Measurements from ENCODE around the gene POLRMT.

Gene POLRMT

GRCh38 chr19:680287-681028, 47.1 kb upstream of the POLRMT start (continued):
- TF ChIP-seq KLF10 (tag by site-specific recombination; IDR thresholded peaks at IDR 0.05) (peak; percentile 58), ZNF544 (tag by site-specific recombination; IDR thresholded peaks at IDR 0.05) (no peak), ZNF335 (tag by site-specific recombination; conservative IDR thresholded peaks at IDR 0.05) (peak; percentile 80), ZNF747 (tag by site-specific recombination; IDR thresholded peaks at IDR 0.05) (no peak), ZNF426 (tag by site-specific recombination; IDR thresholded peaks at IDR 0.05) (no peak), ZNF571 (tag by site-specific recombination; IDR thresholded peaks at IDR 0.05) (no peak), ZNF670 (tag by site-specific recombination; IDR thresholded peaks at IDR 0.05; ENCODE audit: low read depth) (no peak), ZNF664 (tag by site-specific recombination; IDR thresholded peaks at IDR 0.05) (no peak), ZNF391 (tag by site-specific recombination; IDR thresholded peaks at IDR 0.05; ENCODE audit: borderline replicate concordance, low read depth) (no peak), ZNF239 (tag by site-specific recombination; IDR thresholded peaks at IDR 0.05) (no peak), ZBTB10 (tag by site-specific recombination; IDR thresholded peaks at IDR 0.05) (no peak), SCRT1 (tag by site-specific recombination; IDR thresholded peaks at IDR 0.05; ENCODE audit: borderline replicate concordance) (no peak), ZNF394 (tag by site-specific recombination; IDR thresholded peaks at IDR 0.05; ENCODE audit: borderline replicate concordance) (no peak), ZNF623 (tag by site-specific recombination; IDR thresholded peaks at IDR 0.05) (no peak), ZSCAN30 (tag by site-specific recombination; IDR thresholded peaks at IDR 0.05) (peak; percentile 60; the same call in 1 of the 2 replicates), ZBTB21 (tag by site-specific recombination; IDR thresholded peaks at IDR 0.05) (no peak), ZNF555 (tag by site-specific recombination; conservative IDR thresholded peaks at IDR 0.05) (no peak), ZNF610 (tag by site-specific recombination; IDR thresholded peaks at IDR 0.05; ENCODE audit: borderline replicate concordance) (no peak), GFI1B (tag by site-specific recombination; IDR thresholded peaks at IDR 0.05) (no peak), KLF16 (tag by site-specific recombination; IDR thresholded peaks at IDR 0.05) (peak; percentile 84), YY2 (tag by site-specific recombination; IDR thresholded peaks at IDR 0.05) (no peak), ZNF560 (tag by site-specific recombination; IDR thresholded peaks at IDR 0.05; ENCODE audit: borderline replicate concordance) (no peak), ZNF830 (tag by site-specific recombination; IDR thresholded peaks at IDR 0.05; ENCODE audit: low read depth) (no peak), HOXD13 (CRISPR knock-in tag; IDR thresholded peaks at IDR 0.05; ENCODE audit: borderline replicate concordance) (no peak), ZNF114 (tag by site-specific recombination; IDR thresholded peaks at IDR 0.05) (no peak), KLF7 (tag by site-specific recombination; IDR thresholded peaks at IDR 0.05; ENCODE audit: borderline replicate concordance) (peak; percentile 84), ZNF350 (tag by site-specific recombination; IDR thresholded peaks at IDR 0.05) (no peak), ZNF133 (tag by site-specific recombination; IDR thresholded peaks at IDR 0.05) (no peak), TSHZ1 (tag by site-specific recombination; IDR thresholded peaks at IDR 0.05; ENCODE audit: borderline replicate concordance) (no peak), GLIS1 (tag by site-specific recombination; IDR thresholded peaks at IDR 0.05) (peak; percentile 45), RBAK (tag by site-specific recombination; IDR thresholded peaks at IDR 0.05) (no peak), ZNF510 (tag by site-specific recombination; IDR thresholded peaks at IDR 0.05; ENCODE audit: insufficient replicate concordance) (no peak), ZIC2 (tag by site-specific recombination; IDR thresholded peaks at IDR 0.05) (no peak), TRIM28 (IDR thresholded peaks at IDR 0.05; ENCODE audit: borderline replicate concordance, low read length) (no peak), ZNF514 (tag by site-specific recombination; IDR thresholded peaks at IDR 0.05) (no peak), ZBTB17 (tag by site-specific recombination; IDR thresholded peaks at IDR 0.05) (no peak)
